ENCODE measurements around the gene ZHX3. TPM values are rescaled to one million over a fixed set of nuclear protein-coding genes. Genes with fewer than 3 reads are reported as not detected.
A peak's percentile ranks its signal among the peaks of the same experiment; 100 is the strongest.

Gene ZHX3
- total RNA-seq, 1 donor from 2014 or later: 13.4 TPM

- H3K4me3 ChIP-seq (ENCODE audit: low read depth, low read length): no peak overlapping the region
- TF ChIP-seq CTCF (conservative IDR thresholded peaks at IDR 0.05; ENCODE audit: low read depth, low read length): no peak
- no peak for DNase-seq (ENCODE audit: low read depth)
Observed at GRCh38 chr20:41145317-41145716, 172.2 kb downstream of the ZHX3 start.

- no peak overlapping the region for H3K4me3 ChIP-seq (ENCODE audit: low read depth, low read length)
- no peak for DNase-seq (ENCODE audit: low read depth)
- no peak for TF ChIP-seq CTCF (conservative IDR thresholded peaks at IDR 0.05; ENCODE audit: low read depth, low read length)
Observed at GRCh38 chr20:41143354-41143753, 174.2 kb downstream of the ZHX3 start.

- DNase-seq (ENCODE audit: low read depth): no peak
- no peak for TF ChIP-seq CTCF (conservative IDR thresholded peaks at IDR 0.05; ENCODE audit: low read depth, low read length)
- no peak overlapping the region for H3K4me3 ChIP-seq (ENCODE audit: low read depth, low read length)
Observed at GRCh38 chr20:41142919-41143318, 174.6 kb downstream of the ZHX3 start.

- no peak for TF ChIP-seq CTCF (conservative IDR thresholded peaks at IDR 0.05; ENCODE audit: low read depth, low read length)
- no peak for DNase-seq (ENCODE audit: low read depth)
- H3K4me3 ChIP-seq (ENCODE audit: low read depth, low read length): no peak overlapping the region
Observed at GRCh38 chr20:41142245-41142644, 175.3 kb downstream of the ZHX3 start.

- no peak overlapping the region for H3K4me3 ChIP-seq (ENCODE audit: low read depth, low read length)
- DNase-seq (ENCODE audit: low read depth): no peak
- TF ChIP-seq CTCF (conservative IDR thresholded peaks at IDR 0.05; ENCODE audit: low read depth, low read length): no peak
Observed at GRCh38 chr20:41141153-41141815, 176.2 kb downstream of the ZHX3 start.

GRCh38 chr20:41140226-41141133 is 177.1 kb downstream of the ZHX3 start:
- DNase-seq (ENCODE audit: low read depth): no peak
- peak overlapping the region; percentile 15 for H3K4me3 ChIP-seq (ENCODE audit: low read depth, low read length)
- no peak for TF ChIP-seq CTCF (conservative IDR thresholded peaks at IDR 0.05; ENCODE audit: low read depth, low read length)
